ENCODE data around the gene ARHGAP19.

- TF ChIP-seq, protein P1, sequence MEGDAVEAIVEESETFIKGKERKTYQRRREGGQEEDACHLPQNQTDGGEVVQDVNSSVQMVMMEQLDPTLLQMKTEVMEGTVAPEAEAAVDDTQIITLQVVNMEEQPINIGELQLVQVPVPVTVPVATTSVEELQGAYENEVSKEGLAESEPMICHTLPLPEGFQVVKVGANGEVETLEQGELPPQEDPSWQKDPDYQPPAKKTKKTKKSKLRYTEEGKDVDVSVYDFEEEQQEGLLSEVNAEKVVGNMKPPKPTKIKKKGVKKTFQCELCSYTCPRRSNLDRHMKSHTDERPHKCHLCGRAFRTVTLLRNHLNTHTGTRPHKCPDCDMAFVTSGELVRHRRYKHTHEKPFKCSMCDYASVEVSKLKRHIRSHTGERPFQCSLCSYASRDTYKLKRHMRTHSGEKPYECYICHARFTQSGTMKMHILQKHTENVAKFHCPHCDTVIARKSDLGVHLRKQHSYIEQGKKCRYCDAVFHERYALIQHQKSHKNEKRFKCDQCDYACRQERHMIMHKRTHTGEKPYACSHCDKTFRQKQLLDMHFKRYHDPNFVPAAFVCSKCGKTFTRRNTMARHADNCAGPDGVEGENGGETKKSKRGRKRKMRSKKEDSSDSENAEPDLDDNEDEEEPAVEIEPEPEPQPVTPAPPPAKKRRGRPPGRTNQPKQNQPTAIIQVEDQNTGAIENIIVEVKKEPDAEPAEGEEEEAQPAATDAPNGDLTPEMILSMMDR (conservative IDR thresholded peaks at IDR 0.05) = no peak
- no peak for TF ChIP-seq ZFX (IDR thresholded peaks at IDR 0.05)
These were observed 36.4 kb upstream of the ARHGAP19 start for GRCh38 chr10:97328646-97329453.
